HEK293 (cell line): ENCODE results near the gene HES2.
A peak's percentile ranks its signal among the peaks of the same experiment; 100 is the strongest.

Experiments
- ATF2 ChIP-seq: fragments of 450-650 bp; formaldehyde crosslinking; IDR thresholded peaks from 2 replicates; pipeline ENCODE4 v1.5.1; 2016; ENCODE audit warnings: missing biosample characterization, missing genetic modification characterization, low read depth
- CTCF ChIP-seq: fragments of 450-650 bp; formaldehyde crosslinking; IDR thresholded peaks from 2 replicates; pipeline ENCODE4 v1.5.1; 2016; ENCODE audit warnings: missing biosample characterization, missing genetic modification characterization
- MZF1 ChIP-seq: fragments of 450-650 bp; formaldehyde crosslinking; IDR thresholded peaks from 2 replicates; pipeline ENCODE4 v1.5.1; 2017; ENCODE audit warnings: missing biosample characterization, missing genetic modification characterization, borderline replicate concordance
- TCF7L2 ChIP-seq: IDR thresholded peaks from 2 replicates; pipeline ENCODE4 v1.6.1; 2011; ENCODE audit warnings: low read depth, mild to moderate bottlenecking, inconsistent platforms, low read length, moderate library complexity, borderline replicate concordance
- ZFP41 ChIP-seq: fragments of 450-650 bp; formaldehyde crosslinking; IDR thresholded peaks from 2 replicates; pipeline ENCODE4 v1.5.1; 2016; ENCODE audit warnings: missing biosample characterization, missing genetic modification characterization, borderline replicate concordance
- ZNF223 ChIP-seq: fragments of 450-650 bp; formaldehyde crosslinking; IDR thresholded peaks from 2 replicates; pipeline ENCODE4 v1.5.1; 2016; ENCODE audit warnings: missing biosample characterization, missing genetic modification characterization
- ZNF335 ChIP-seq: fragments of 450-650 bp; formaldehyde crosslinking; conservative IDR thresholded peaks from 2 replicates; pipeline ENCODE4 v1.5.1; 2016; ENCODE audit warnings: missing biosample characterization, missing genetic modification characterization

GRCh38 chr1:6424000-6424565 lies 4.4 kb upstream of the HES2 start:
- TF ChIP-seq CTCF (tag by site-specific recombination), result no peak
- no peak for TF ChIP-seq TCF7L2
- no peak for TF ChIP-seq MZF1
- TF ChIP-seq ZNF335 (tag by site-specific recombination), result peak; percentile 67
- no peak for TF ChIP-seq ATF2
- TF ChIP-seq ZNF223 (tag by site-specific recombination), result no peak
- TF ChIP-seq ZFP41, result no peak
